NCI-H2196 treated with DMSO at 0.1 percent for 48 hours (cell line): ENCODE measurements around the gene OR2V1.

Experiments used
- DNase-seq: peaks from one replicate; lab custom pipeline; 2025; ENCODE audit not compliant: unreplicated experiment; lab: John Stamatoyannopoulos, UW

The OR2V1 gene

GRCh38 chr5:181076920-181077319 lies 54.0 kb downstream of the OR2V1 start:
- no peak for DNase-seq
